CD4-positive, alpha-beta T cell treated with Interleukin-2 at 100 ng/mL for 4 hours (primary cell): ENCODE data around the gene GOLM1.
"Not testable (repeated sequence)": the region's sequence is repeated elsewhere in the genome, so short reads cannot be mapped to it uniquely, and the experiment has no call there.

Experiments used
- DNase-seq: peaks from one replicate; pipeline ENCODE4 v3.0.0-alpha.2; 2020; ENCODE audit warnings: low spot score

Gene GOLM1

GRCh38 chr9:86082870-86083269, 16.5 kb downstream of the GOLM1 start:
- DNase-seq: no peak

GRCh38 chr9:86079865-86080469, 19.4 kb downstream of the GOLM1 start:
- DNase-seq: no peak

- DNase-seq: no peak
Observed at GRCh38 chr9:86079421-86079831, 19.9 kb downstream of the GOLM1 start.

- no peak for DNase-seq
Observed at GRCh38 chr9:86078731-86079130, 20.6 kb downstream of the GOLM1 start.

GRCh38 chr9:86077276-86077675, 22.1 kb downstream of the GOLM1 start:
- no peak for DNase-seq

GRCh38 chr9:86075132-86076109, 23.9 kb downstream of the GOLM1 start:
- no peak for DNase-seq

GRCh38 chr9:86073839-86074238, 25.5 kb downstream of the GOLM1 start:
- no peak for DNase-seq

GRCh38 chr9:86072394-86072877, 26.9 kb downstream of the GOLM1 start:
- no peak for DNase-seq

- no peak for DNase-seq
Observed at GRCh38 chr9:86069206-86069869, 30.0 kb downstream of the GOLM1 start.

- no peak for DNase-seq
Observed at GRCh38 chr9:86064220-86064619, 35.1 kb downstream of the GOLM1 start.

GRCh38 chr9:86062845-86063693, 36.3 kb downstream of the GOLM1 start:
- DNase-seq: no peak

GRCh38 chr9:86061972-86062739, 37.2 kb downstream of the GOLM1 start:
- DNase-seq: no peak

- DNase-seq: no peak
Observed at GRCh38 chr9:86057491-86057890, 41.9 kb downstream of the GOLM1 start.

- no peak for DNase-seq
Observed at GRCh38 chr9:86054695-86055094, 44.7 kb downstream of the GOLM1 start.

- no peak for DNase-seq
Observed at GRCh38 chr9:86052556-86053468, 46.5 kb downstream of the GOLM1 start.

- DNase-seq: not testable (repeated sequence)
Observed at GRCh38 chr9:86048018-86048742, 51.2 kb downstream of the GOLM1 start.

GRCh38 chr9:86047361-86047760, 52.0 kb downstream of the GOLM1 start:
- no peak for DNase-seq

GRCh38 chr9:86046930-86047341, 52.4 kb downstream of the GOLM1 start:
- DNase-seq: no peak

- no peak for DNase-seq
Observed at GRCh38 chr9:86046071-86046636, 53.2 kb downstream of the GOLM1 start.
